GM21786 (cell line): ENCODE results near the gene RAD51D.
A peak's percentile ranks its signal among the peaks of the same experiment; 100 is the strongest.
"Not testable (repeated sequence)": the region's sequence is repeated elsewhere in the genome, so short reads cannot be mapped to it uniquely, and the experiment has no call there.

Source experiments
- ATAC-seq: cut with Tn5 transposase; IDR thresholded peaks from one replicate; pipeline ENCODE4 v1.9.1; 2021; ENCODE audit not compliant: unreplicated experiment

RAD51D gene

GRCh38 chr17:35142467-35142796 lies 22.8 kb upstream of the RAD51D start:
- no peak for ATAC-seq

GRCh38 chr17:35141681-35142466 lies 22.2 kb upstream of the RAD51D start, which contains the start of gene NLE1:
NLE1 (minus strand) TSS chr17:35142303; CDS start chr17:35142275, 28 bp downstream.
- ATAC-seq, result peak; percentile 84

- ATAC-seq, result no peak
Observed at GRCh38 chr17:35138218-35138617, 18.6 kb upstream of the RAD51D start.

GRCh38 chr17:35135322-35135721 lies 15.7 kb upstream of the RAD51D start:
- ATAC-seq, result no peak

- ATAC-seq, result no peak
Observed at GRCh38 chr17:35132816-35133550, 13.3 kb upstream of the RAD51D start.

- no peak for ATAC-seq
Observed at GRCh38 chr17:35132099-35132498, 12.4 kb upstream of the RAD51D start.

- ATAC-seq, result no peak
Observed at GRCh38 chr17:35130392-35130791, 10.7 kb upstream of the RAD51D start.

GRCh38 chr17:35129973-35130351 lies 10.3 kb upstream of the RAD51D start:
- no peak for ATAC-seq

GRCh38 chr17:35129154-35129972 lies 9.7 kb upstream of the RAD51D start:
- ATAC-seq, result no peak

GRCh38 chr17:35127751-35128514 lies 8.3 kb upstream of the RAD51D start:
- ATAC-seq, result no peak

- ATAC-seq, result no peak
Observed at GRCh38 chr17:35121315-35121714, 1.7 kb upstream of the RAD51D start, which contains the start of gene FNDC8. FNDC8 (plus strand) TSS chr17:35121615; CDS start chr17:35121694, 79 bp downstream.

- ATAC-seq, result peak; percentile 43
Observed at GRCh38 chr17:35117984-35118383, 1.7 kb downstream of the RAD51D start.

GRCh38 chr17:35116845-35117244 lies 2.8 kb downstream of the RAD51D start:
- no peak for ATAC-seq

GRCh38 chr17:35110791-35111190 lies 8.9 kb downstream of the RAD51D start:
- not testable (repeated sequence) for ATAC-seq

- no peak for ATAC-seq
Observed at GRCh38 chr17:35104844-35105450, 14.7 kb downstream of the RAD51D start.

GRCh38 chr17:35103271-35103670 lies 16.4 kb downstream of the RAD51D start:
- no peak for ATAC-seq

GRCh38 chr17:35101725-35102124 lies 17.9 kb downstream of the RAD51D start:
- ATAC-seq, result no peak

GRCh38 chr17:35101036-35101435 lies 18.6 kb downstream of the RAD51D start:
- no peak for ATAC-seq

- no peak for ATAC-seq
Observed at GRCh38 chr17:35099908-35100307, 19.8 kb downstream of the RAD51D start.

GRCh38 chr17:35097776-35098175 lies 21.9 kb downstream of the RAD51D start:
- no peak for ATAC-seq
